Measurements from ENCODE around the gene UPF3A.
"Not testable (repeated sequence)": the region's sequence is repeated elsewhere in the genome, so short reads cannot be mapped to it uniquely, and the experiment has no call there.

Gene UPF3A

GRCh38 chr13:114338959-114339358, 57.6 kb downstream of the UPF3A start:
- DNase-seq: no peak

GRCh38 chr13:114339857-114340534, 58.6 kb downstream of the UPF3A start:
- peak; percentile 66 for DNase-seq

DNA sequence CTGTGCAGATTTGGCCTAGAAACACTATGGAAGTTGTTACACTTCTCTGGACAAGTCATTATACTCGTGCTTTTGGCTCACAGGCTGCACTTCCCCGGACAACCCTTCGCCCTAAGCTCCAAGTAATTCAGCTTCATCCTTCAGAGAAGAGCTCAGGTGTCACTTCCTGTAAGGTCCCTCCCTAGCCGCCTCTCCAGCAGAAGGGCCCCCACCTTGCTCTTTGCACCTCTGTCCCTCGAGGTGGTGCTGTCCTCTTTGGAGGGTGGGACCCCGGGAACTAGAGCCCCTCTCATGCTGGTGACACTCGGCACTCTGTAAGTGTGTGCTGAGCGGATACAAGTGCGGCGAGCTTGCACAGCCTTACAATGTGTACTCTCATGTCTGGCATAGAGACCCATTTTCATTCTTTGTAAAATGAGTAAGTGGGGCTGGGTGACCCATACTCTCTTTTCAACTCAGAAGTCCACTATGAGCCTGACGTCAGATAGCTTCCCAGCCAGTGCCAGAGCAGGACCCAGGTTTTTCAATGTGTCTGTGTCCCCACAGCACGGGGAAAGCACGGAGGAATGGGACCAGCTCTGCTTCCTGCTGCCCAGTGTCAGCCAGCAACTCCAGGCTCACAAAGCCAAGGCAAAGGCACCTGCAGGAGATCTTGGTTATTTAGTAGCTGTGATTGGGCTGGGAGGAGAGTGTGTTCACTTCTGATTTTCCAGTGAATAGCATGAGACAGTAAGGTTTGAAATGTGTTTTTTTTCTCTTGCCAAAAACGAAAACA, 59.8 kb downstream of the UPF3A start:
- no peak for DNase-seq

DNA sequence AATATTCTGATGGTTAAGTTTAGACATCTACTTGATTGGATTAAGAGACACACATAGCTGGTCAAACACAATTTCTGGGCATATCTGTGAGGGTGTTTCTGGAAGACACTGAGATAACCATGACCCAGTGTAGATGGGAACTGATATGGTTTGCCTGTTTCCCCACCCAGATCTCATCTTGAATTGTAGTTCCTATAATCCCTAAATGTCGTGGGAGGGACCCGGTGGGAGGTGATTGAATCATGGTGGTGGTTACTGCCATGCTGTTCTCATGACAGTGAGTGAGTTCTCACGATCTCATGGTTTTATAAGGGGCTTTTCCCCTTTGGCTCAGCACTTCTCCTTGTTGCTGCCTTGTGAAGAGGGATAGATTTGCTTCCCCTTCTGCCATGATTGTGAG, 65.9 kb downstream of the UPF3A start:
- DNase-seq: not testable (repeated sequence)

- not testable (repeated sequence) for DNase-seq
These were observed 71.4 kb downstream of the UPF3A start for GRCh38 chr13:114352763-114353162.

GRCh38 chr13:114353382-114353781, 72.0 kb downstream of the UPF3A start:
- DNase-seq: not testable (repeated sequence)

Measured in CD4-positive, alpha-beta T cell treated with Interleukin-4 for 4 hours (primary cell).